Mesenchymal stem cell (in vitro differentiated cells and primary cell): Measurements from ENCODE around the gene CCDC201.
"Not testable (repeated sequence)": the region's sequence is repeated elsewhere in the genome, so short reads cannot be mapped to it uniquely, and the experiment has no call there.

ENCODE experiments used
- DNase-seq: peaks from one replicate; pipeline ENCODE4 v3.0.0-alpha.2; 2013
- H2AFZ ChIP-seq: one replicate; pipeline ENCODE4 v1.6.1; 2013; ENCODE audit warnings: low read depth, mild to moderate bottlenecking, control low read depth, inconsistent platforms, low read length, moderate library complexity
- H2AK5ac ChIP-seq: 2 replicates; pipeline ENCODE4 v1.6.1; 2013; ENCODE audit warnings: low read length, moderate library complexity, mild to moderate bottlenecking, inconsistent platforms; ENCODE audit not compliant: severe bottlenecking
- H2BK120ac ChIP-seq: one replicate; pipeline ENCODE4 v1.6.1; 2013; ENCODE audit warnings: low read depth, mild to moderate bottlenecking, inconsistent platforms, low read length, moderate library complexity
- H2BK12ac ChIP-seq, 2 experiments: one replicate each; pipeline ENCODE4 v1.6.1; 2013; ENCODE audit warnings: inconsistent platforms in 2 of 2, low read length in 2 of 2, mild to moderate bottlenecking in 2 of 2, moderate library complexity in 2 of 2, control low read depth in 1 of 2
- H2BK15ac ChIP-seq: one replicate; pipeline ENCODE4 v1.6.1; 2013; ENCODE audit warnings: mild to moderate bottlenecking, low read depth, inconsistent platforms; ENCODE audit not compliant: poor library complexity, severe bottlenecking
- H2BK5ac ChIP-seq: 2 replicates; pipeline ENCODE4 v1.6.1; 2013; ENCODE audit warnings: low read depth, mild to moderate bottlenecking, low read length, control low read depth, inconsistent platforms; ENCODE audit not compliant: poor library complexity, severe bottlenecking
- H3K14ac ChIP-seq, 2 experiments: one replicate each; pipeline ENCODE4 v1.6.1; 2013; ENCODE audit warnings: inconsistent platforms in 2 of 2, low read length in 2 of 2, control low read depth in 1 of 2, mild to moderate bottlenecking in 1 of 2, moderate library complexity in 1 of 2
- H3K18ac ChIP-seq, 2 experiments: one replicate each; pipeline ENCODE4 v1.6.1; 2013; ENCODE audit warnings: inconsistent platforms in 2 of 2, low read length in 2 of 2, control low read depth in 1 of 2, low read depth in 1 of 2, mild to moderate bottlenecking in 1 of 2
- H3K23ac ChIP-seq, 2 experiments: one replicate each; pipeline ENCODE4 v1.6.1; 2013; ENCODE audit warnings: inconsistent platforms in 2 of 2, low read length in 2 of 2, mild to moderate bottlenecking in 2 of 2, moderate library complexity in 2 of 2, control low read depth in 1 of 2
- H3K27ac ChIP-seq: 2 replicates; pipeline ENCODE4 v1.5.1; 2013; ENCODE audit warnings: mild to moderate bottlenecking, moderate library complexity, low read length, control low read depth, inconsistent platforms; ENCODE audit not compliant: poor library complexity, severe bottlenecking
- H3K27me3 ChIP-seq, 2 experiments: 2 replicates each; pipeline versions ENCODE4 v1.6.1 to v1.7.0; 2013; ENCODE audit warnings: low read length in 2 of 2, mild to moderate bottlenecking in 2 of 2, moderate library complexity in 2 of 2, control low read depth in 1 of 2, inconsistent platforms in 1 of 2; ENCODE audit not compliant: control insufficient read depth in 1 of 2, insufficient read depth in 1 of 2
- H3K36me3 ChIP-seq, 2 experiments: 2 replicates each; pipeline versions ENCODE4 v1.6.1 to v1.7.0; 2013; ENCODE audit warnings: low read length in 2 of 2, control low read depth in 1 of 2, inconsistent platforms in 1 of 2, low read depth in 1 of 2, mild to moderate bottlenecking in 1 of 2; ENCODE audit not compliant: insufficient read depth in 2 of 2, control insufficient read depth in 1 of 2
- H3K4ac ChIP-seq, 2 experiments: one replicate each; pipeline ENCODE4 v1.6.1; 2013; ENCODE audit warnings: inconsistent platforms in 2 of 2, low read length in 2 of 2, mild to moderate bottlenecking in 2 of 2, moderate library complexity in 2 of 2, control low read depth in 1 of 2, low read depth in 1 of 2
- H3K4me1 ChIP-seq: 2 replicates; pipeline ENCODE4 v1.6.1; 2013; ENCODE audit warnings: low read depth, low read length, control low read depth; ENCODE audit not compliant: control insufficient read depth, insufficient read depth
- H3K4me2 ChIP-seq: 2 replicates; pipeline ENCODE4 v1.6.1; 2013; ENCODE audit warnings: low read length, mild to moderate bottlenecking, inconsistent platforms; ENCODE audit not compliant: poor library complexity, severe bottlenecking
- H3K4me3 ChIP-seq, 2 experiments: 2 replicates each; pipeline versions ENCODE4 v1.5.1 to v1.7.0; 2013; ENCODE audit warnings: low read length in 2 of 2, mild to moderate bottlenecking in 2 of 2, control low read depth in 1 of 2, low read depth in 1 of 2; ENCODE audit not compliant: insufficient read depth in 1 of 2
- H3K79me1 ChIP-seq: replicated peaks from 2 replicates; pipeline ENCODE4 v1.6.1; 2013; ENCODE audit warnings: mild to moderate bottlenecking, control low read depth, low read length, inconsistent platforms; ENCODE audit not compliant: poor library complexity, severe bottlenecking
- H3K9ac ChIP-seq: 2 replicates; pipeline ENCODE4 v1.7.0; 2013; ENCODE audit warnings: mild to moderate bottlenecking, low read length, moderate library complexity
- H3K9me3 ChIP-seq: 2 replicates; pipeline ENCODE4 v1.7.0; 2013; ENCODE audit warnings: mild to moderate bottlenecking, low read length; ENCODE audit not compliant: control insufficient read depth
- H4K8ac ChIP-seq: one replicate; pipeline ENCODE4 v1.6.1; 2013; ENCODE audit warnings: inconsistent platforms, mild to moderate bottlenecking, low read length, moderate library complexity
- H4K91ac ChIP-seq: one replicate; pipeline ENCODE4 v1.6.1; 2013; ENCODE audit warnings: mild to moderate bottlenecking, low read length, inconsistent platforms
- WGBS: methylation state at CpG from one replicate; pipeline ENCODE4 v1.1.7; 2013; ENCODE audit warnings: mixed read lengths; 5-methylcytosine and 5-hydroxymethylcytosine counted together

CCDC201 gene

GRCh38 chr7:45832433-45833177 lies 40.3 kb downstream of the CCDC201 start:
- H3K9ac ChIP-seq, H2BK15ac ChIP-seq, H3K4ac ChIP-seq, H4K8ac ChIP-seq, H3K27ac ChIP-seq, H2BK12ac ChIP-seq, H3K18ac ChIP-seq, H4K91ac ChIP-seq, H2BK120ac ChIP-seq, H3K23ac ChIP-seq, H3K4me2 ChIP-seq, DNase-seq, H3K36me3 ChIP-seq, H2AFZ ChIP-seq, H3K27me3 ChIP-seq, H3K9me3 ChIP-seq, H3K79me1 ChIP-seq, H2BK5ac ChIP-seq, H3K4me1 ChIP-seq, H2AK5ac ChIP-seq, H3K4me3 ChIP-seq, H3K14ac ChIP-seq: not testable (repeated sequence)
- 89% methylated on average over 8 of the region's 9 CpGs for WGBS

GRCh38 chr7:45829846-45830245 lies 43.0 kb downstream of the CCDC201 start:
- not testable (repeated sequence) for H2BK120ac ChIP-seq, H3K36me3 ChIP-seq, H3K27ac ChIP-seq, H3K4ac ChIP-seq, H3K27me3 ChIP-seq, H2AFZ ChIP-seq, H2BK15ac ChIP-seq, H2AK5ac ChIP-seq, DNase-seq, H3K4me3 ChIP-seq, H4K91ac ChIP-seq, H3K23ac ChIP-seq, H2BK12ac ChIP-seq, H3K14ac ChIP-seq, H3K4me1 ChIP-seq, H3K9me3 ChIP-seq, H2BK5ac ChIP-seq, H3K4me2 ChIP-seq, H3K9ac ChIP-seq, H3K79me1 ChIP-seq, H3K18ac ChIP-seq, H4K8ac ChIP-seq
- WGBS, result 97% methylated on average over 7 of the region's 12 CpGs

- not testable (repeated sequence) for H3K14ac ChIP-seq
- 91% methylated on average over 13 of the region's 13 CpGs for WGBS
Observed at GRCh38 chr7:45827731-45828130, 45.2 kb downstream of the CCDC201 start.

DNA sequence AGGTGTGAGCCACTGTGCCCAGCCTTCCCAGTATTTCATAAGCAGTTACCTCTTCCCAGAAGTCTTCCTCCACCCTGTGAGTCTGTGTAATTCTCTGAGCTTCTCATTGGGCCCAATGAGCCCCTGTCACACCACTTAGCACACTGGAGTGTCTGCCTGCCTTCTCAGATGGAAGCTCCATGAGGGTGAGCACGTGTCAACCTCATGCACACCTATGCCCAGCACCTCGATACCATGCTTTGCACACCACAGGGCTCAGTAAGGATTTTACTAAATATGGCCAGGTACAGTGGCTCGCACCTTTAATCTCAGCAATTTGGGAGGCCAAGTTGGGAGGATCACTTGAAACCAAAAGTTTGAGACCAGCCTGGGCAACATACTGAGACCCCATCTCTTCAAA lies 46.3 kb downstream of the CCDC201 start:
- DNase-seq, H3K23ac ChIP-seq, H2BK120ac ChIP-seq, H3K18ac ChIP-seq, H3K9me3 ChIP-seq, H2AK5ac ChIP-seq, H3K4me3 ChIP-seq, H2AFZ ChIP-seq, H3K4me1 ChIP-seq, H3K4me2 ChIP-seq, H2BK5ac ChIP-seq, H3K14ac ChIP-seq, H4K91ac ChIP-seq, H3K9ac ChIP-seq, H2BK15ac ChIP-seq, H3K27ac ChIP-seq, H3K79me1 ChIP-seq, H2BK12ac ChIP-seq, H3K4ac ChIP-seq, H4K8ac ChIP-seq, H3K36me3 ChIP-seq, H3K27me3 ChIP-seq: not testable (repeated sequence)
- WGBS, result 81% methylated on average over 3 of the region's 3 CpGs

More at GRCh38 chr7:45827731-45828130, 45.2 kb downstream of the CCDC201 start:
- H4K91ac ChIP-seq, H3K27me3 ChIP-seq, H3K4ac ChIP-seq, H2BK15ac ChIP-seq, H3K4me1 ChIP-seq, H2BK120ac ChIP-seq, H3K23ac ChIP-seq, H3K27ac ChIP-seq, H2BK5ac ChIP-seq, H2AK5ac ChIP-seq, H3K4me2 ChIP-seq, H2AFZ ChIP-seq, H3K4me3 ChIP-seq, DNase-seq, H3K9ac ChIP-seq, H4K8ac ChIP-seq, H3K36me3 ChIP-seq, H2BK12ac ChIP-seq, H3K9me3 ChIP-seq, H3K79me1 ChIP-seq, H3K18ac ChIP-seq: not testable (repeated sequence)
